IMR-90 (cell line): ENCODE measurements around the gene ANKRD24. TPM values are rescaled to one million over a fixed set of nuclear protein-coding genes. Genes with fewer than 3 reads are reported as not detected.

Experiments
- ATAC-seq: fragments of 200-7000 bp; cut with Tn5 transposase; 2 replicates; pipeline ENCODE4 v1.9.1; 2020; ENCODE audit warnings: low read depth, mild to moderate bottlenecking, moderate library complexity
- BruUV-seq: library from RNA; stranded (reverse); fragments of 400-500 nt; replicated peaks from 2 replicates; lab custom pipeline; 2021; lab: Mats Ljungman, UMichigan
- CTCF ChIA-PET: fragments of 300-600 bp; formaldehyde crosslinking; extraction: SDS; loops from one replicate; lab custom pipeline; 2021; ENCODE audit warnings: antibody characterized with exemption; lab: Yijun Ruan, JAX
- POLR2A ChIA-PET: fragments of 300-600 bp; sonication (Branson Sonifier 250); formaldehyde crosslinking; loops from one replicate; lab custom pipeline; 2022; ENCODE audit warnings: antibody characterized with exemption; ENCODE audit not compliant: unreplicated experiment; lab: Charles Lee
- DNase-seq: peaks from one replicate; pipeline ENCODE4 v3.0.0; 2013
- H2AFZ ChIP-seq: replicated peaks from 2 replicates; pipeline ENCODE3; 2013; ENCODE audit warnings: low read length, mild to moderate bottlenecking; ENCODE audit not compliant: poor library complexity
- H2AK5ac ChIP-seq: 2 replicates; pipeline ENCODE4 v1.6.1; 2013; ENCODE audit warnings: low read depth, low read length, inconsistent platforms
- H2AK9ac ChIP-seq: replicated peaks from 2 replicates; pipeline ENCODE3; 2013; ENCODE audit warnings: mild to moderate bottlenecking, low read depth, low read length, moderate library complexity; ENCODE audit not compliant: poor library complexity
- H2BK120ac ChIP-seq: 2 replicates; pipeline ENCODE4 v1.6.1; 2013; ENCODE audit warnings: low read depth, low read length, inconsistent platforms
- H2BK15ac ChIP-seq: 3 replicates; pipeline ENCODE4 v1.6.1; 2013; ENCODE audit warnings: low read depth, low read length, inconsistent platforms
- H2BK20ac ChIP-seq: 2 replicates; pipeline ENCODE4 v1.6.1; 2013; ENCODE audit warnings: low read depth, mild to moderate bottlenecking, inconsistent platforms, low read length, moderate library complexity
- H2BK5ac ChIP-seq: 2 replicates; pipeline ENCODE4 v1.6.1; 2013; ENCODE audit warnings: mild to moderate bottlenecking, low read depth, low read length, inconsistent platforms; ENCODE audit not compliant: poor library complexity, severe bottlenecking
- H3K14ac ChIP-seq: replicated peaks from 2 replicates; pipeline ENCODE4 v1.6.1; 2013; ENCODE audit warnings: low read depth, low read length, inconsistent platforms
- H3K18ac ChIP-seq: 2 replicates; pipeline ENCODE4 v1.6.1; 2013; ENCODE audit warnings: low read depth, low read length, control low read depth
- H3K23ac ChIP-seq: 2 replicates; pipeline ENCODE4 v1.6.1; 2013; ENCODE audit warnings: low read depth, low read length, inconsistent platforms
- H3K27ac ChIP-seq: 2 replicates; pipeline ENCODE4 v1.5.1; 2013; ENCODE audit warnings: mild to moderate bottlenecking, control low read depth, low read length; ENCODE audit not compliant: insufficient read depth
- H3K27me3 ChIP-seq: 2 replicates; pipeline ENCODE4 v1.6.1; 2013; ENCODE audit warnings: low read length; ENCODE audit not compliant: control insufficient read depth, insufficient read depth
- H3K36me3 ChIP-seq: 2 replicates; pipeline ENCODE4 v1.6.1; 2013; ENCODE audit warnings: low read length, mixed read lengths; ENCODE audit not compliant: control insufficient read depth, insufficient read depth
- H3K4ac ChIP-seq: 2 replicates; pipeline ENCODE4 v1.6.1; 2013; ENCODE audit warnings: low read depth, low read length, inconsistent platforms
- H3K4me1 ChIP-seq: 2 replicates; pipeline ENCODE4 v1.6.1; 2013; ENCODE audit warnings: low read length, mixed read lengths; ENCODE audit not compliant: control insufficient read depth, insufficient read depth
- H3K4me2 ChIP-seq: 2 replicates; pipeline ENCODE4 v1.6.1; 2013; ENCODE audit warnings: low read depth, mild to moderate bottlenecking, control low read depth, low read length, moderate library complexity
- H3K4me3 ChIP-seq: 2 replicates; pipeline ENCODE4 v1.5.1; 2013; ENCODE audit warnings: low read depth, mild to moderate bottlenecking, control low read depth, low read length, moderate library complexity; ENCODE audit not compliant: insufficient read depth
- H3K56ac ChIP-seq: 2 replicates; pipeline ENCODE4 v1.6.1; 2013; ENCODE audit warnings: low read length, inconsistent platforms; ENCODE audit not compliant: insufficient read depth; ENCODE audit errors: extremely low read depth
- H3K79me1 ChIP-seq, 2 experiments: 2 replicates each; pipeline ENCODE4 v1.6.1; 2013; ENCODE audit warnings: low read length in 2 of 2, inconsistent platforms in 1 of 2, low read depth in 1 of 2
- H3K9ac ChIP-seq: 2 replicates; pipeline ENCODE4 v1.6.1; 2013; ENCODE audit warnings: low read depth, low read length, control low read depth
- H3K9me1 ChIP-seq: 2 replicates; pipeline ENCODE4 v1.6.1; 2013; ENCODE audit warnings: low read length, inconsistent platforms; ENCODE audit not compliant: insufficient read depth
- H3K9me3 ChIP-seq: 2 replicates; pipeline ENCODE4 v1.6.1; 2013; ENCODE audit warnings: low read length; ENCODE audit not compliant: control insufficient read depth, insufficient read depth
- H4K20me1 ChIP-seq: 2 replicates; pipeline ENCODE4 v1.6.1; 2013; ENCODE audit warnings: low read length, inconsistent platforms; ENCODE audit not compliant: insufficient read depth
- H4K5ac ChIP-seq: 2 replicates; pipeline ENCODE4 v1.6.1; 2013; ENCODE audit warnings: mild to moderate bottlenecking, low read depth, low read length, control low read depth
- H4K8ac ChIP-seq, 2 experiments: 2 replicates each; pipeline ENCODE4 v1.6.1; 2013; ENCODE audit warnings: low read depth in 2 of 2, low read length in 2 of 2, control low read depth in 1 of 2, inconsistent platforms in 1 of 2
- H4K91ac ChIP-seq: 2 replicates; pipeline ENCODE4 v1.6.1; 2013; ENCODE audit warnings: low read depth, low read length, inconsistent platforms; ENCODE audit not compliant: insufficient read depth
- BHLHE40 ChIP-seq: fragments of 150-350 bp; IDR thresholded peaks from 2 replicates; pipeline ENCODE4 v1.6.1; 2016; ENCODE audit warnings: mild to moderate bottlenecking, low read depth, low read length
- CEBPB ChIP-seq: IDR thresholded peaks from 2 replicates; pipeline ENCODE4 v1.6.1; 2012; ENCODE audit warnings: low read depth, low read length, improper control_type of control experiment
- CHD1 ChIP-seq: IDR thresholded peaks from 2 replicates; pipeline ENCODE4 v1.6.1; 2012; ENCODE audit warnings: low read depth, low read length, improper control_type of control experiment
- CTCF ChIP-seq: conservative IDR thresholded peaks from 2 replicates; pipeline ENCODE4 v1.5.1; 2012; ENCODE audit warnings: mild to moderate bottlenecking, low read depth, low read length, improper control_type of control experiment
- FOS ChIP-seq: fragments of 150-350 bp; IDR thresholded peaks from 2 replicates; pipeline ENCODE4 v1.6.1; 2016; ENCODE audit warnings: low read depth, low read length
- MAFK ChIP-seq: IDR thresholded peaks from 2 replicates; pipeline ENCODE4 v1.6.1; 2012; ENCODE audit warnings: low read depth, low read length, improper control_type of control experiment
- MAZ ChIP-seq: IDR thresholded peaks from 2 replicates; pipeline ENCODE4 v1.6.1; 2012; ENCODE audit warnings: low read depth, mild to moderate bottlenecking, low read length, improper control_type of control experiment, moderate library complexity, borderline replicate concordance
- MXI1 ChIP-seq: IDR thresholded peaks from 2 replicates; pipeline ENCODE4 v1.6.1; 2012; ENCODE audit warnings: low read depth, mild to moderate bottlenecking, low read length, moderate library complexity, borderline replicate concordance
- NFE2L2 ChIP-seq: fragments of 150-350 bp; IDR thresholded peaks from 2 replicates; pipeline ENCODE4 v1.6.1; 2016; ENCODE audit warnings: low read depth, mild to moderate bottlenecking, low read length
- POLR2A ChIP-seq: IDR thresholded peaks from 2 replicates; pipeline ENCODE4 v1.6.1; 2012; ENCODE audit warnings: mild to moderate bottlenecking, low read depth, low read length
- RAD21 ChIP-seq: IDR thresholded peaks from 2 replicates; pipeline ENCODE4 v1.6.1; 2012; ENCODE audit warnings: low read length, improper control_type of control experiment
- RCOR1 ChIP-seq: IDR thresholded peaks from 2 replicates; pipeline ENCODE4 v1.6.1; 2012; ENCODE audit warnings: mild to moderate bottlenecking, low read length, improper control_type of control experiment; ENCODE audit not compliant: insufficient replicate concordance
- RFX5 ChIP-seq: IDR thresholded peaks from 2 replicates; pipeline ENCODE4 v1.8.0; 2012; ENCODE audit warnings: low read depth, mild to moderate bottlenecking, low read length, moderate library complexity
- SMC3 ChIP-seq: fragments of 150-350 bp; IDR thresholded peaks from 2 replicates; pipeline ENCODE4 v1.6.1; 2016; ENCODE audit warnings: low read depth, mild to moderate bottlenecking, antibody characterized with exemption, low read length, moderate library complexity
- WGBS, 2 experiments: methylation state at CpG; one replicate each; pipeline versions ENCODE4 v1.1.5 to v1.1.7; 2013; ENCODE audit warnings: missing lambda C conversion rate in 2 of 2; ENCODE audit not compliant: insufficient read length in 1 of 2; ENCODE audit errors: extremely low coverage in 2 of 2; 5-methylcytosine and 5-hydroxymethylcytosine counted together
- dilution Hi-C: fragments of 300-500 bp; cut with HindIII; formaldehyde crosslinking; loops from one replicate; pipeline ENCODE4 v1.14.3; 2018; ENCODE audit warnings: low sequenced_read_pairs; ENCODE audit not compliant: unreplicated experiment
- in situ Hi-C: fragments of 300-500 bp; cut with MboI; formaldehyde crosslinking; loops from 3 replicates; pipeline ENCODE4 v1.14.3; 2019; ENCODE audit warnings: low sequenced_read_pairs, inconsistent platforms, mixed read lengths
- intact Hi-C: fragments of 100-400 bp; cut with micrococcal nuclease; formaldehyde crosslinking; loops from 2 replicates; pipeline ENCODE4 v1.10.0; 2022
- polyA plus RNA-seq, 3 experiments: library from polyadenylated mRNA; depleted of rRNA; stranded (reverse); fragments of >200 nt; gene quantifications; 2 replicates each; pipeline ENCODE4 v1.2.3, GENCODE V29; 2012; ENCODE audit warnings: low replicate concordance in 1 of 3
- total RNA-seq: library from RNA; depleted of rRNA; stranded (reverse); fragments of >200 nt; gene quantifications from 2 replicates; pipeline ENCODE4 v1.2.3, GENCODE V29; 2012
- TF ChIP-seq, protein P1 (sequence below): fragments of 150-350 bp; IDR thresholded peaks from 2 replicates; pipeline ENCODE4 v1.6.1; 2016; ENCODE audit warnings: low read depth, mild to moderate bottlenecking, low read length, moderate library complexity, borderline replicate concordance

The ANKRD24 gene
- total and polyA plus RNA-seq, 2 of the 4 experiments (the other 2 are of a cell fraction) = 0.18 to 0.21 TPM

- TF ChIP-seq MAFK = no peak
These were observed 7.4 kb upstream of the ANKRD24 start (continued) for GRCh38 chr19:4174895-4175668.

GRCh38 chr19:4175669-4175931 is 6.9 kb upstream of the ANKRD24 start:
- Histone ChIP-seq H3K27me3 (peaks cover 5% of the 10 kb centered on the region; the same call in 1 of the 2 replicates), H3K23ac (no peak overlapping the region), H3K9ac (no peak overlapping the region), H2AFZ (no peak overlapping the region), H4K5ac (no peak overlapping the region), H4K91ac (no peak overlapping the region), H2AK9ac (no peak overlapping the region), H2BK120ac (no peak overlapping the region), H3K4me2 (no peak overlapping the region), H3K9me3 (no peaks in the 10 kb centered on the region), H3K14ac (no peak overlapping the region), H3K36me3 (peaks cover 22% of the 10 kb centered on the region), H4K20me1 (peaks cover 12% of the 10 kb centered on the region), H3K9me1 (no peaks in the 10 kb centered on the region), H3K4ac (no peak overlapping the region), H2BK15ac (no peak overlapping the region), H3K56ac (no peak overlapping the region), H3K18ac (no peak overlapping the region), H4K8ac (no peak overlapping the region), H3K27ac (no peak overlapping the region), H3K4me1 (no peaks in the 10 kb centered on the region), H2BK20ac (no peak overlapping the region), H2AK5ac (no peak overlapping the region), H2BK5ac (no peak overlapping the region), H3K4me3 (no peak overlapping the region), H3K79me1 (peaks cover 0 to 9% of the 10 kb centered on the region in 2 experiments; a peak in 2 of 4 replicates)
- in situ Hi-C loops = no loop called here
- dilution Hi-C loops = no loop called here
- no TSS peak for BruUV-seq
- ChIA-PET CTCF (no interaction called here), POLR2A (no interaction called here)
- ATAC-seq = no peak
- TF ChIP-seq CEBPB = no peak
- no peak for TF ChIP-seq SMC3
- TF ChIP-seq CTCF = no peak
- no peak for TF ChIP-seq BHLHE40
- no peak for TF ChIP-seq RAD21
- no peak for TF ChIP-seq FOS
- no peak for TF ChIP-seq RFX5
- no peak for TF ChIP-seq MXI1
- no peak for TF ChIP-seq CHD1
- TF ChIP-seq POLR2A = no peak
- TF ChIP-seq, protein P1, sequence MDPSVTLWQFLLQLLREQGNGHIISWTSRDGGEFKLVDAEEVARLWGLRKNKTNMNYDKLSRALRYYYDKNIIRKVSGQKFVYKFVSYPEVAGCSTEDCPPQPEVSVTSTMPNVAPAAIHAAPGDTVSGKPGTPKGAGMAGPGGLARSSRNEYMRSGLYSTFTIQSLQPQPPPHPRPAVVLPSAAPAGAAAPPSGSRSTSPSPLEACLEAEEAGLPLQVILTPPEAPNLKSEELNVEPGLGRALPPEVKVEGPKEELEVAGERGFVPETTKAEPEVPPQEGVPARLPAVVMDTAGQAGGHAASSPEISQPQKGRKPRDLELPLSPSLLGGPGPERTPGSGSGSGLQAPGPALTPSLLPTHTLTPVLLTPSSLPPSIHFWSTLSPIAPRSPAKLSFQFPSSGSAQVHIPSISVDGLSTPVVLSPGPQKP = no peak
- no peak for TF ChIP-seq NFE2L2
- no peak for TF ChIP-seq MAFK
- TF ChIP-seq MAZ = no peak
- TF ChIP-seq RCOR1 = no peak
- 100% methylated on average over 1 of the region's 12 CpGs; no CpG with 5 or more reads in 1 of the 2 experiments for WGBS, 2 experiments
- intact Hi-C loops = no loop called here
- no peak for DNase-seq
